Tibial artery (tissue), 4 donors: ENCODE results near the gene GPR25.

ENCODE experiments used
- DNase-seq, 2 donors: peaks; one replicate each; pipeline ENCODE4 v3.0.0-alpha.2; 2019
- H3K27ac ChIP-seq, 2 donors: fragments of 200-600 bp; sonication (generic) in 1 of 2; 1 replicate in 1 of 2; 2 replicates in 1 of 2; pipeline ENCODE4 v1.5.1; 2018 to 2019; ENCODE audit warnings: mild to moderate bottlenecking in 1 of 2
- H3K27me3 ChIP-seq, 2 donors: fragments of 200-600 bp; sonication (generic) in 1 of 2; one replicate each; pipeline versions ENCODE4 v1.5.1 to v1.6.0; 2016 to 2019
- H3K36me3 ChIP-seq, 3 donors: fragments of 200-600 bp; sonication (generic) in 2 of 3; one replicate each; pipeline ENCODE4 v1.5.1; 2016 to 2019; ENCODE audit warnings: mild to moderate bottlenecking in 2 of 3
- H3K4me1 ChIP-seq, 4 donors: fragments of 200-600 bp; sonication (generic) in 2 of 4; 1 replicate in 3 of 4; 2 replicates in 1 of 4; pipeline ENCODE4 v1.5.1; 2016 to 2019
- H3K4me3 ChIP-seq, 2 donors: fragments of 200-600 bp; sonication (generic) in 1 of 2; 1 replicate in 1 of 2; 2 replicates in 1 of 2; pipeline ENCODE4 v1.5.1; 2018 to 2019; ENCODE audit warnings: mild to moderate bottlenecking in 2 of 2
- H3K9me3 ChIP-seq, 3 donors: fragments of 200-600 bp; sonication (generic) in 1 of 3; one replicate each; pipeline ENCODE4 v1.5.1; 2016 to 2019
- intact Hi-C: fragments of 100-400 bp; cut with DNase I; formaldehyde crosslinking; loops from one replicate; pipeline ENCODE4 v1.15.0; 2023; ENCODE audit warnings: low total_unique reads
- TF ChIP-seq, protein P1 (sequence below), 2 experiments: fragments of 200-600 bp in 1 of 2; fragments of 450-650 bp in 1 of 2; IDR thresholded peaks; one replicate each; pipeline ENCODE4 v1.5.1; 2017 to 2019; ENCODE audit warnings: antibody characterized with exemption in 2 of 2, mild to moderate bottlenecking in 1 of 2, moderate library complexity in 1 of 2

The GPR25 gene

DNA sequence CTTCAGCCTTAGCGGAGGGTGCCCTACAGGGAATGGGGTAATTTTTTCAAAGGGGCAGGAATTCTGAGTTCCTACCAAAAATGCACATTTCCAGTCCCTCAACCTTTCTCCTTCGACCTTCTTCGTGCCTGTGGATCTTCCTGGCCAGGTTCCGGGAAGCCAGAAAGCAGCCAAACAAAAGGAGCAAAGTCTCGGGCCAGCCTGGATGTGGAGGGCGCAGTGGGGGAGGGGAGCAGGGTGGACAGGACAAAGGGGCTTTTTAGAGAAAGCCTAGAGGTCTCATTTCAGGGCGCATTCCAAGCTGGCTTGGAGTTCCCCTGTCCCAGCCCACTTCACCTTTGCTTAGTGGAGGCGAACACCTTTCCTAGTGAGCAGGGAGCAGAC lies 19.0 kb downstream of the GPR25 start:
- H3K4me1 ChIP-seq, result peaks cover 0 to 20% (median 13%) of the 10 kb centered on the region in 4 donors
- peak overlapping the region in 1 of 2 donors; percentile 53 for H3K27ac ChIP-seq
- TF ChIP-seq, protein P1, sequence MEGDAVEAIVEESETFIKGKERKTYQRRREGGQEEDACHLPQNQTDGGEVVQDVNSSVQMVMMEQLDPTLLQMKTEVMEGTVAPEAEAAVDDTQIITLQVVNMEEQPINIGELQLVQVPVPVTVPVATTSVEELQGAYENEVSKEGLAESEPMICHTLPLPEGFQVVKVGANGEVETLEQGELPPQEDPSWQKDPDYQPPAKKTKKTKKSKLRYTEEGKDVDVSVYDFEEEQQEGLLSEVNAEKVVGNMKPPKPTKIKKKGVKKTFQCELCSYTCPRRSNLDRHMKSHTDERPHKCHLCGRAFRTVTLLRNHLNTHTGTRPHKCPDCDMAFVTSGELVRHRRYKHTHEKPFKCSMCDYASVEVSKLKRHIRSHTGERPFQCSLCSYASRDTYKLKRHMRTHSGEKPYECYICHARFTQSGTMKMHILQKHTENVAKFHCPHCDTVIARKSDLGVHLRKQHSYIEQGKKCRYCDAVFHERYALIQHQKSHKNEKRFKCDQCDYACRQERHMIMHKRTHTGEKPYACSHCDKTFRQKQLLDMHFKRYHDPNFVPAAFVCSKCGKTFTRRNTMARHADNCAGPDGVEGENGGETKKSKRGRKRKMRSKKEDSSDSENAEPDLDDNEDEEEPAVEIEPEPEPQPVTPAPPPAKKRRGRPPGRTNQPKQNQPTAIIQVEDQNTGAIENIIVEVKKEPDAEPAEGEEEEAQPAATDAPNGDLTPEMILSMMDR (IDR thresholded peaks at IDR 0.05), result no peak
- no peaks in the 10 kb centered on the region for H3K36me3 ChIP-seq
- intact Hi-C loops, result no loop called here
- no peaks in the 10 kb centered on the region for H3K9me3 ChIP-seq
- DNase-seq, result no peak
- H3K27me3 ChIP-seq, result peaks cover 3 to 4% of the 10 kb centered on the region in 2 donors
- H3K4me3 ChIP-seq, result peak overlapping the region; percentile 54 to 55

DNA sequence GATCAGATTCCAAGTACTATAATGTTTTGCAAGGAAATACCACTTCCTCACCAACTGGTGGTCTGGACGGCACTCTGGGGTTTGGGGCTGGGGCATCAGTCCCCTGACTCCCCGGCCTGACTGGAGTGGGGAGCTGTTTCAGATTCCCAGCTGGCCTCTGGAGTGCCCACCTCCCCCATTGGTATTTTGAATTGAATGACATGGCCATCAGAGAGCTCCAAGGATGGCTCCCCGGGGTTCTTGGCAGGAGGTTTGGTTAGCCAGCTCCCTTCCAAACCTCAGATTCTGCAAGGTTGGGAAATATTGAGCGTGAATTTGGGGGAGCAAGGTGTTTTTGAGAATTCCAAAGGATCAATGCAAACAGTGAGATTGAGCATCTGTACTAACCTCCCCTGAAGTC lies 19.8 kb downstream of the GPR25 start:
- intact Hi-C loops, result no loop called here
- H3K36me3 ChIP-seq, result no peaks in the 10 kb centered on the region
- H3K9me3 ChIP-seq, result no peaks in the 10 kb centered on the region
- TF ChIP-seq, protein P1 (IDR thresholded peaks at IDR 0.05), result no peak
- no peak for DNase-seq
- no peak overlapping the region for H3K27ac ChIP-seq
- H3K27me3 ChIP-seq, result peaks cover 3 to 4% of the 10 kb centered on the region in 2 donors
- no peak overlapping the region for H3K4me3 ChIP-seq
- H3K4me1 ChIP-seq, result peaks cover 0 to 20% (median 13%) of the 10 kb centered on the region in 4 donors

DNA sequence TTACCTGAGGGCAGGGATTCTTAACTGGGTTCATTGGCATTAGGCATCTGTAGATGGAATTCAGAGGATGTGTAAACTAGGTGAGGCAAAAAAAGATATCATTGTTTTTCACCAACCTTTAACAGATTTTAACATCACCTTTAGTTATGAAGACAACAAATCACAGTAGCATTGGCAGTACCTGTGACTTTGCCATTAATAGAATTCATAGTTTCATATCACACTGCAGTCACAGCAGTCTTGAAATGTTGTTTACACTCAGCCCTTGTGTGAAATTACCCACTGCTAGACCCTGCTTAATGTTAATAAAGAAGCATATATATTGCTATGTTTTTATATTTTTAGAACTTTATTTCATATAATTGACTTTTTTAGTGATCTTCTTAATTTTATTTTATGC lies 20.2 kb downstream of the GPR25 start:
- Histone ChIP-seq H3K36me3 (no peaks in the 10 kb centered on the region), H3K4me3 (no peak overlapping the region), H3K27ac (no peak overlapping the region), H3K9me3 (no peaks in the 10 kb centered on the region), H3K27me3 (peaks cover 3 to 4% of the 10 kb centered on the region in 2 donors), H3K4me1 (peaks cover 0 to 20% (median 13%) of the 10 kb centered on the region in 4 donors)
- DNase-seq, result no peak
- TF ChIP-seq, protein P1 (IDR thresholded peaks at IDR 0.05), result no peak
- intact Hi-C loops, result no loop called here

DNA sequence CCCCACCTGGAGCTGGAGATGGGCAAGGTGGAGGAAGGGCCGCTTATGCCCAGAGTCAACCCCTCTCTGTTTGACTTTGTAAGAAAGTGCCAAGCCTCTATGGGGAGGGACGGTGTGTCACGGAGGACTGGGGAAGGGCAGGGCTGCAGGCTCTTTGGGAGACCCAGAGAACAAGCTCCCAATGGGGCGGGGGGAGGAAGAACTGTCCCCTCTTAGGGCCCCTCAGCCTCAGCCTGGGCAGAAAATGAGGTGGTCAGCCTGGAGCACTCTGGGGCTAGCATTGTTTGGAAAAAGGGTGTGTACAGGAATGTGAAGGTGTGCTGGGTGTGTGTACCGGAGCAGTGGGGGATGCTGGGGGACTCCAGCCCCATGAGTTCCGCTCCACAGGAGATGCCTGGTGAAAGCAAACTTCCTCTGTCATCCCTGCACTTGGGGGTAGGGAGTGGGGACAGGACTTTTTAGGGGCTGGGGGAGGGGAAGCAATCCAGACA lies 20.7 kb downstream of the GPR25 start:
- Histone ChIP-seq H3K9me3 (no peaks in the 10 kb centered on the region), H3K36me3 (no peaks in the 10 kb centered on the region), H3K27me3 (peaks cover 3 to 4% of the 10 kb centered on the region in 2 donors), H3K27ac (no peak overlapping the region), H3K4me1 (peaks cover 0 to 20% (median 13%) of the 10 kb centered on the region in 4 donors), H3K4me3 (no peak overlapping the region)
- no peak for DNase-seq
- TF ChIP-seq, protein P1 (IDR thresholded peaks at IDR 0.05), result no peak
- intact Hi-C loops, result no loop called here

DNA sequence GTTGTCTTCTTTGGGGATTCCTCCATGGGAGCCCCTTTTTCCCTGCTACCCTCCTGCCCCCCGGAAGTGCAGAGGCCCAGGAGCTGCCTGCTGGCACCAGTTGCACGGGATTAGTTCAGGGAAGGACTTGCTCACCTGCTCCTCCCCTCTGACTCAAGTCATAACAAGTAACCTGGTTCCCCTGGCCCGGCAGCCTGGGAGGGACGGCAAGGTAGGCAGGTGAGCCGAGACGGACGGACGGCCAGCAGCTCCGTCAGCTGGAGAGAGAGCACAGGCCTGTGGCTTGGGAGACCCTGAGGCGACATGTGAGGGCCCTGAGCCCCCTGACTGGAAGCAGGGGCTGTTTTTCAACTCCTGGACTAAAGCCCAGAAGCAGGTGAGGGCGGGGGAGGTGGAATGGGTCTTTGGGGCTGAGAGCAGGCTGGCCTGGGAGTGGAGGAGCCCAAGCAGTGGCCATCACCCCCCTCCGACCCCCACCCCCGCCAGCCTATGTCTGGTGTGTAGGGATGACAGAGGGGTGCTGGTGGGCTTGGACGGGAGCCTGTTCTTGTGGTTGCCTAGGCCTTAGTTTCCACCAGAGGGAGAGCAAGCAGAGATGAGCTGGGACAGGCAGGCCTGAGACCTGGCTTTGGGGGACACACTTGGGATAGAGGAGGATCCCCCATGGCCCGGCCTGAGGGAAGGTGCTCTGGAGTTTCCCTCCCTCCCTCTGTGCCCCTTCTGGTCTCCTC lies 22.1 kb downstream of the GPR25 start, which contains the start of gene INAVA:
Gene INAVA, plus strand, starts transcription at position 189 of the 731 bp plus-strand sequence. CDS start 3,501 bp downstream, outside the sequence.
- Histone ChIP-seq H3K4me3 (no peak within 1 kb of the TSS), H3K27me3 (peaks cover 3 to 4% of the 10 kb centered on the region in 2 donors), H3K9me3 (no peaks in the 10 kb centered on the region), H3K27ac (no peak within 1 kb of the TSS), H3K4me1 (peaks cover 0 to 20% (median 13%) of the 10 kb centered on the region in 4 donors), H3K36me3 (no peaks in the 10 kb centered on the region)
- TF ChIP-seq, protein P1 (IDR thresholded peaks at IDR 0.05), result no peak
- no peak for DNase-seq
- intact Hi-C loops, result no loop called here
